Esophagus muscularis mucosa (tissue), 3 donors: Measurements from ENCODE around the gene TGFBR3.

Experiments used
- CTCF ChIP-seq, 3 experiments: fragments of 200-600 bp in 2 of 3; fragments of 450-650 bp in 1 of 3; sonication (generic) in 2 of 3; IDR thresholded peaks; one replicate each; pipeline ENCODE4 v1.5.1; 2017 to 2019; ENCODE audit warnings: antibody characterized with exemption in 3 of 3, mild to moderate bottlenecking in 2 of 3, moderate library complexity in 1 of 3
- POLR2A ChIP-seq: fragments of 450-650 bp; IDR thresholded peaks from one replicate; pipeline ENCODE4 v1.6.1; 2017; ENCODE audit warnings: antibody characterized with exemption, moderate library complexity, mild to moderate bottlenecking, low read depth

DNA sequence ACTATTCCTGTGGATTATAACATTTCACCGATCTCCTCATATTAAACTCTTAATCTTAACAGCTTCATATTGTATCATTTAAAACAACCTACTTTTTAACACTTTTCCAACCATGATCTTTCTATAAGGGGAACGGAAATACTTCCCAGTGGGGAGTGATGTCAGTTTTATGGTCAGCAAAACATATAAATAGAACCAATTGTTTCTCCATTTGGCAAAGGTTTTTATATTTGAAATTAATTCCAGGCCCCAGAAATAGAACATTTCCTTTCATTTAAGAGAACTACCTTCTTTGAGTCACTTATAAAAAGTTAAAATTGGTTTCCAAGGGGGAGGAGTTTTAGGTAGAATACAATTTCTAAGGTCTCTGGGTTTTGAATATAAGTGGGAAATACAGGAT lies 189.6 kb downstream of the TGFBR3 start:
- TF ChIP-seq POLR2A (no peak), CTCF (IDR thresholded peaks at IDR 0.05) (no peak)
